ENCODE results near the gene CUZD1.

The CUZD1 gene

DNA sequence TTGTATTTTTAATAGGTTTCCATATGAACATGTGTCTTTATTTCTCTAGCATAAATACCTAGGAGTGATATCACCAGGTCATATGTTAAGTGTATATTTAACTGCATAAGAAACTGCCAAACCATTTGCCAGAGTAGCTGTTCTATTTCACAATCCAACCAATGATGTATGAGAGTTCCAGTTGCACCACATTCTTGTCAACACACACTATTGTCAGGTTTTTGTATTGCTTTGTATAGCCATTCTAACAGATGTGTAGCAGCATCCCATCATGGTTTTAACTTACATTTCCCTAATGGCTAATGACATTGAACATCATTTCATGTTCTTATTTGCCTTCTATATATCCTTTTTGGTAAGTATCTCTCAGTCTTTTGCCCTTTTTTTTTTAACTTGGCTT, 4.1 kb downstream of the CUZD1 start:
- H3K27me3 ChIP-seq (ENCODE audit: control insufficient read depth in 2 of 2, insufficient read depth in 2 of 2, low read length in 2 of 2), result no peaks in the 10 kb centered on the region
- no peaks in the 10 kb centered on the region for H3K9me3 ChIP-seq (ENCODE audit: control insufficient read depth in 2 of 2, low read length in 2 of 2)
- peaks cover 0 to 3% of the 10 kb centered on the region in 2 donors for H3K36me3 ChIP-seq (ENCODE audit: control insufficient read depth in 2 of 2, insufficient read depth in 2 of 2, low read length in 2 of 2)
- no peak overlapping the region for H3K27ac ChIP-seq (ENCODE audit: low read depth in 2 of 2, low read length in 2 of 2)
- H3K4me3 ChIP-seq (ENCODE audit: low read length in 2 of 2), result no peak overlapping the region
- no peak overlapping the region for H3K9ac ChIP-seq (ENCODE audit: low read depth in 1 of 2, low read length in 2 of 2)
- H3K4me1 ChIP-seq (ENCODE audit: control insufficient read depth in 2 of 2, insufficient read depth in 2 of 2, low read length in 2 of 2), result no peaks in the 10 kb centered on the region

DNA sequence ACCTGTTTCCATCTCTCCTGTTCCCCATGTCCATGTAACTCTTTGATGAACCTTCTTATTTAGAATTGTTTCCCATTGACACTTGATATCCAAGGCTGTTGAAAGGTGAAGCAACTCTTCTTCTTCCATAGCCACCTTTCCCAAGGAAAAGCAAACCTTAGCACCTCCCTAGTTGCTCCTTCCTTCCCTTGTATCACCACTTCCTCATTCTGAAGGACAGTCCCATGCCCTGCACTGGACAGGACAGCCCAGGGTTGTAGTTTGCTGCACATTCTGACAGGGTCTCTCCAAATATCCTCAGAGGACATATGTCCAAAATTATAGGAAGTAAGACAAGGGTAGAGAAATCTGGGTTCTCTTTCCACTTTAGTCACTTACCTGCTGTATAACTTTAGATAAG, 6.2 kb downstream of the CUZD1 start:
- Histone ChIP-seq H3K9ac (ENCODE audit: low read depth in 1 of 2, low read length in 2 of 2) (no peak overlapping the region), H3K27ac (ENCODE audit: low read depth in 2 of 2, low read length in 2 of 2) (no peak overlapping the region), H3K9me3 (ENCODE audit: control insufficient read depth in 2 of 2, low read length in 2 of 2) (no peaks in the 10 kb centered on the region), H3K4me3 (ENCODE audit: low read length in 2 of 2) (no peak overlapping the region), H3K36me3 (ENCODE audit: control insufficient read depth in 2 of 2, insufficient read depth in 2 of 2, low read length in 2 of 2) (peaks cover 0 to 3% of the 10 kb centered on the region in 2 donors), H3K27me3 (ENCODE audit: control insufficient read depth in 2 of 2, insufficient read depth in 2 of 2, low read length in 2 of 2) (no peaks in the 10 kb centered on the region), H3K4me1 (ENCODE audit: control insufficient read depth in 2 of 2, insufficient read depth in 2 of 2, low read length in 2 of 2) (no peaks in the 10 kb centered on the region)

DNA sequence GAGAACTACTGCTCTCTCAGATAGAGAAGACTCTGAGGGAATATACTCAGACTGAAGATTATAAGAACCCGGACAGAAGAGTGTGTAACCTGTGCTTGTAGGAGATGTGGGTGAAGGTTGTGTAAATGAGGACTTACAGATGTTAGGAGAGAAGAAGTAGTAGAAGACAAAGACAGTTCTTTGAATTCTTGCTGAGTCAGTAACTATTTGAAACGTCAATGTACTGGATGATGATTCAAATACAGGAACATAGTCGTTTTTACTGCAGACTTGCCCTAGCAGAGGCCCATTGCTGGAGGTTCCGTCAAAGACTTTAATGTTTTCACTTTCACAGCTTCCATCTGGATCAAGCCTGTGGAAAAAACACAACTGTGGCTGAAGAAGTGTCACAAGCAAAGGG, 6.8 kb downstream of the CUZD1 start:
- Histone ChIP-seq H3K27me3 (ENCODE audit: control insufficient read depth in 2 of 2, insufficient read depth in 2 of 2, low read length in 2 of 2) (no peaks in the 10 kb centered on the region), H3K4me1 (ENCODE audit: control insufficient read depth in 2 of 2, insufficient read depth in 2 of 2, low read length in 2 of 2) (no peaks in the 10 kb centered on the region), H3K9me3 (ENCODE audit: control insufficient read depth in 2 of 2, low read length in 2 of 2) (no peaks in the 10 kb centered on the region), H3K27ac (ENCODE audit: low read depth in 2 of 2, low read length in 2 of 2) (no peak overlapping the region), H3K9ac (ENCODE audit: low read depth in 1 of 2, low read length in 2 of 2) (no peak overlapping the region), H3K36me3 (ENCODE audit: control insufficient read depth in 2 of 2, insufficient read depth in 2 of 2, low read length in 2 of 2) (peaks cover 0 to 3% of the 10 kb centered on the region in 2 donors), H3K4me3 (ENCODE audit: low read length in 2 of 2) (no peak overlapping the region)

DNA sequence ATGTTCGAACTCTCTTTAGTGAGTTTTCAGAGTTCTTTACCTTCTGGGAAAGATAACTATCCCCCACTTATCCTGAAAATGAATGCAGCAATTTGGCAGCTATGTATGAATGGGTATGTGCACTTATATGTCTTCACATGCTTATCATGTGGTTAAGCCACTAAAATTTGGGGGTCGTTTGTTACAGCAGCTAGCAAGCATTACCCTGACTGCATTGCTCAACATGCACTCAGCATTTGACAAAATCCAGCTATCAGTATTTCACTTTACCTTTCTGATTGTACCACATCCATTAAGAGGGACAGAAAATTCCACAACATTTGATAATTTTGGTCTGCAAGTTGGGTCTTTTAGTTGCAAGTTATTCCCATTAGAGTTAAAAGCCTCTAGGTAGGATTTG, 9.7 kb downstream of the CUZD1 start:
- Histone ChIP-seq H3K4me3 (ENCODE audit: low read length in 2 of 2) (no peak overlapping the region), H3K36me3 (ENCODE audit: control insufficient read depth in 2 of 2, insufficient read depth in 2 of 2, low read length in 2 of 2) (peaks cover 0 to 3% of the 10 kb centered on the region in 2 donors), H3K9ac (ENCODE audit: low read depth in 1 of 2, low read length in 2 of 2) (no peak overlapping the region), H3K27me3 (ENCODE audit: control insufficient read depth in 2 of 2, insufficient read depth in 2 of 2, low read length in 2 of 2) (no peaks in the 10 kb centered on the region), H3K9me3 (ENCODE audit: control insufficient read depth in 2 of 2, low read length in 2 of 2) (no peaks in the 10 kb centered on the region), H3K27ac (ENCODE audit: low read depth in 2 of 2, low read length in 2 of 2) (no peak overlapping the region), H3K4me1 (ENCODE audit: control insufficient read depth in 2 of 2, insufficient read depth in 2 of 2, low read length in 2 of 2) (no peaks in the 10 kb centered on the region)

DNA sequence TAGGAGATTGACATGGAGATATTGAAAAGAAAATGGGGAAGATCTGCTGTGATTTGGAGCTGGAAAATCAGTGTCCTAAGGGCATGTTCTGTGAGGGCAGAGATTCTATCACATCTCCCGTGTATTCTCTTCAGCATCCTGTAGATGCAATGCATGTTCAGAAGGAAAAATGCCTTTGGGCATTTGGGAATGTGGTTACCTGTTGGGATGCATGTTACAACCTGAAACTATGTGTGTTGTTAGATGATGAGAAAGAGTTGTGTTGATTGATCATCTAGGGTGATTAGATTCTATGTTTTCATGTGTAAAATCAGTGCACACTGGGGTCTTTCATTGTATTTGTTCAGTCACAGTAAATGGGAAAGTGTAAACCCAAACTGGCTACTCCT, 14.7 kb downstream of the CUZD1 start:
- no peaks in the 10 kb centered on the region for H3K27me3 ChIP-seq (ENCODE audit: control insufficient read depth in 2 of 2, insufficient read depth in 2 of 2, low read length in 2 of 2)
- H3K36me3 ChIP-seq (ENCODE audit: control insufficient read depth in 2 of 2, insufficient read depth in 2 of 2, low read length in 2 of 2), result no peaks in the 10 kb centered on the region
- H3K27ac ChIP-seq (ENCODE audit: low read depth in 2 of 2, low read length in 2 of 2), result no peak overlapping the region
- H3K9ac ChIP-seq (ENCODE audit: low read depth in 1 of 2, low read length in 2 of 2), result no peak overlapping the region
- no peaks in the 10 kb centered on the region for H3K4me1 ChIP-seq (ENCODE audit: control insufficient read depth in 2 of 2, insufficient read depth in 2 of 2, low read length in 2 of 2)
- no peaks in the 10 kb centered on the region for H3K9me3 ChIP-seq (ENCODE audit: control insufficient read depth in 2 of 2, low read length in 2 of 2)
- no peak overlapping the region for H3K4me3 ChIP-seq (ENCODE audit: low read length in 2 of 2)

DNA sequence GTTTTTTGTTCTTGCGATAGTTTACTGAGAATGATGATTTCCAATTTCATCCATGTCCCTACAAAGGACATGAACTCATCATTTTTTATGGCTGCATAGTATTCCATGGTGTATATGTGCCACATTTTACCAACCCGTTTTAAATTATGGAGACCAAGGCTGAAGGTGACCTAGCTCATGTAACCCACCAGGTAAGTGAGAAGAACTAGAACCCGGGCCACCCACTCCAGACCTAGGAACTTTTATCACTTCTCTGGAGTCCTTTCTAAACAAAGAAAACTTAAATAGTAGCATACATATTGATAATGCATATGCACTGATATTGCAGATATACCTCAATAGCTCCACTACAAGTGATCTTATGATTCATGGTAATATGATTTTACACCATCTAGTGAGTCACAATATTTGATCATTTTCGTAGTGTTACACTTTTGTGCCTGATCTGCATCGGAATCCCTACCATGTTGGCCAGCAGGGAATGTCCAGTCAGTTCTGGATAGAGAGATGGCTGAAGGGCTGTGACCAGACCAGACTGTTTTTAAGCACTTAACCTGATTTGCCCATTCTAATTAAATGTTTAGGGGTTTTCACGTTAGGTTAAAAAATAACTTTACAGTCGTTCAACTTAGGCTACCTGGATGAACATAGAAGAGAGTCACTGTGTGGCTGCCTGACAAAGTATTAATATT, 15.2 kb downstream of the CUZD1 start:
- H3K4me1 ChIP-seq (ENCODE audit: control insufficient read depth in 2 of 2, insufficient read depth in 2 of 2, low read length in 2 of 2), result no peaks in the 10 kb centered on the region
- H3K27me3 ChIP-seq (ENCODE audit: control insufficient read depth in 2 of 2, insufficient read depth in 2 of 2, low read length in 2 of 2), result no peaks in the 10 kb centered on the region
- no peaks in the 10 kb centered on the region for H3K36me3 ChIP-seq (ENCODE audit: control insufficient read depth in 2 of 2, insufficient read depth in 2 of 2, low read length in 2 of 2)
- no peak overlapping the region for H3K27ac ChIP-seq (ENCODE audit: low read depth in 2 of 2, low read length in 2 of 2)
- no peaks in the 10 kb centered on the region for H3K9me3 ChIP-seq (ENCODE audit: control insufficient read depth in 2 of 2, low read length in 2 of 2)
- H3K9ac ChIP-seq (ENCODE audit: low read depth in 1 of 2, low read length in 2 of 2), result no peak overlapping the region
- H3K4me3 ChIP-seq (ENCODE audit: low read length in 2 of 2), result no peak overlapping the region

DNA sequence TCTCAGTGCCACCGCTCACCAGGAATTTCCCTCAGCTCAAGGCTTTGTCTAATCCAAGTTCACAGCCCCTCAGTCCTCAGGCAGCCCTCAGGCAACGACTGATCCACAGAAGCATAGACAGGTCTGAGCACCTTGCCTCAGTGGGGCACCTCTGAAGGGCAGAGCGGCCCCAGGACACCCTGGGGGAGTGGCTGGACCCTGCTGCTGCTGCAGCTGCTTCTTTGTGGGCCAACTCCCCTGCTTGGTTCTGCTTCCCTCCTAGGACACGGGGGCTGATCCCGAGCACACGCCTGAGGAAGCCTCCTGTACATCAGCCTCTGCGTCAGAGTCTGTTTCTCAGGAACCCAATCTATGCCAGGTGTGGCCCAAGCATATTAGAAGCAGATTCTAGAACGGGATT, 16.2 kb downstream of the CUZD1 start:
- no peaks in the 10 kb centered on the region for H3K4me1 ChIP-seq (ENCODE audit: control insufficient read depth in 2 of 2, insufficient read depth in 2 of 2, low read length in 2 of 2)

DNA sequence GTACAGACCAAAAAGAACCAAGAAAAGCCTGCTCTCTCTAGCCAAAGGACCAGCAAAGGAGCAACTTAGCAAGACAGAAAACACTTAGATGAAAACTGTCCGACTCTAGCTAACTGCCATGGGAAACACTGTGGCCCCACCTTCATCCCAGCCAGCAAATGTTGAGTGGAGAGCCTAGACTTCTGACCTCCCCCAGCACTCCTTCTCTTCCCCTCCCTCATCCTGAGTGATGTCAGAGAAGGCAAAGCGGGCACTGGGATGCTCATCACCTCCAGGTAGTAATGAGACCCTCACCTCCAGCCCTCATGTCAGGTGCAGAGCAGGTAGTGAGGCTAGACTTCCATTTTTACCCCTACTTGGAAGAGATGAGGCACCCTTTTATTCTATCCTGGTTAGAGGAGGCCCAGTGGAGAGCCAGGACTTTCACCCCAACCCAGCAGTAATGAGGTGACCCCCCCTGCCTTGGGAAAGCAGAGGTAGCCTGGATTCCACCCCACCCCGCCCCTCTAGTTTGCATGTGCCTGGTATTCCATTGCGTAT, 16.9 kb downstream of the CUZD1 start:
- H3K27ac ChIP-seq (ENCODE audit: low read depth in 2 of 2, low read length in 2 of 2), result no peak overlapping the region
- H3K4me3 ChIP-seq (ENCODE audit: low read length in 2 of 2), result no peak overlapping the region
- no peak overlapping the region for H3K9ac ChIP-seq (ENCODE audit: low read depth in 1 of 2, low read length in 2 of 2)
- no peaks in the 10 kb centered on the region for H3K36me3 ChIP-seq (ENCODE audit: control insufficient read depth in 2 of 2, insufficient read depth in 2 of 2, low read length in 2 of 2)
- no peaks in the 10 kb centered on the region for H3K4me1 ChIP-seq (ENCODE audit: control insufficient read depth in 2 of 2, insufficient read depth in 2 of 2, low read length in 2 of 2)
- no peaks in the 10 kb centered on the region for H3K27me3 ChIP-seq (ENCODE audit: control insufficient read depth in 2 of 2, insufficient read depth in 2 of 2, low read length in 2 of 2)
- H3K9me3 ChIP-seq (ENCODE audit: control insufficient read depth in 2 of 2, low read length in 2 of 2), result no peaks in the 10 kb centered on the region

More for the DNA sequence above, 16.2 kb downstream of the CUZD1 start:
- H3K9me3 ChIP-seq (ENCODE audit: control insufficient read depth in 2 of 2, low read length in 2 of 2), result no peaks in the 10 kb centered on the region
- H3K27ac ChIP-seq (ENCODE audit: low read depth in 2 of 2, low read length in 2 of 2), result no peak overlapping the region
- no peaks in the 10 kb centered on the region for H3K27me3 ChIP-seq (ENCODE audit: control insufficient read depth in 2 of 2, insufficient read depth in 2 of 2, low read length in 2 of 2)
- H3K4me3 ChIP-seq (ENCODE audit: low read length in 2 of 2), result no peak overlapping the region
- H3K36me3 ChIP-seq (ENCODE audit: control insufficient read depth in 2 of 2, insufficient read depth in 2 of 2, low read length in 2 of 2), result no peaks in the 10 kb centered on the region
- no peak overlapping the region for H3K9ac ChIP-seq (ENCODE audit: low read depth in 1 of 2, low read length in 2 of 2)

DNA sequence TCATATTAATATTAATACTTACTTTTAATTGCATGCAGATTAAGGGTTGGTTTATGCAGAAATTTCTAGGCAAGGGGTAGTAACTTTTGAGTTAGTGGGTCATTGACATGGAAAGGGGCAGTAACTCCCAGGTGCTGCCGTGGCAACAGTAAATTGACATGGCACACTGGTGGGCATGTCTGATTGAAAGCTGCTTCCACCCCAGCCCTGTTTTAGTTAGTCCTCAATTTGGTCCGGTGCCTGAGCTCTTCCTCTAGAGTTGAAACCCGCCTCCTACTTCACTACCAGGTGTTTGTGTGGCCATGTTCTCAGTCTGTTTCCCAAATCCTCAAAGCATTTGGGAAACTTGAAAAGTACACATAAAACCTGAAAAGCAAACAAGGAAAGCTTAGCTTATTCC, 18.4 kb downstream of the CUZD1 start:
- H3K36me3 ChIP-seq (ENCODE audit: control insufficient read depth in 2 of 2, insufficient read depth in 2 of 2, low read length in 2 of 2), result no peaks in the 10 kb centered on the region
- no peaks in the 10 kb centered on the region for H3K9me3 ChIP-seq (ENCODE audit: control insufficient read depth in 2 of 2, low read length in 2 of 2)
- no peak overlapping the region for H3K27ac ChIP-seq (ENCODE audit: low read depth in 2 of 2, low read length in 2 of 2)
- no peaks in the 10 kb centered on the region for H3K4me1 ChIP-seq (ENCODE audit: control insufficient read depth in 2 of 2, insufficient read depth in 2 of 2, low read length in 2 of 2)
- no peak overlapping the region for H3K9ac ChIP-seq (ENCODE audit: low read depth in 1 of 2, low read length in 2 of 2)
- H3K27me3 ChIP-seq (ENCODE audit: control insufficient read depth in 2 of 2, insufficient read depth in 2 of 2, low read length in 2 of 2), result no peaks in the 10 kb centered on the region
- H3K4me3 ChIP-seq (ENCODE audit: low read length in 2 of 2), result no peak overlapping the region

DNA sequence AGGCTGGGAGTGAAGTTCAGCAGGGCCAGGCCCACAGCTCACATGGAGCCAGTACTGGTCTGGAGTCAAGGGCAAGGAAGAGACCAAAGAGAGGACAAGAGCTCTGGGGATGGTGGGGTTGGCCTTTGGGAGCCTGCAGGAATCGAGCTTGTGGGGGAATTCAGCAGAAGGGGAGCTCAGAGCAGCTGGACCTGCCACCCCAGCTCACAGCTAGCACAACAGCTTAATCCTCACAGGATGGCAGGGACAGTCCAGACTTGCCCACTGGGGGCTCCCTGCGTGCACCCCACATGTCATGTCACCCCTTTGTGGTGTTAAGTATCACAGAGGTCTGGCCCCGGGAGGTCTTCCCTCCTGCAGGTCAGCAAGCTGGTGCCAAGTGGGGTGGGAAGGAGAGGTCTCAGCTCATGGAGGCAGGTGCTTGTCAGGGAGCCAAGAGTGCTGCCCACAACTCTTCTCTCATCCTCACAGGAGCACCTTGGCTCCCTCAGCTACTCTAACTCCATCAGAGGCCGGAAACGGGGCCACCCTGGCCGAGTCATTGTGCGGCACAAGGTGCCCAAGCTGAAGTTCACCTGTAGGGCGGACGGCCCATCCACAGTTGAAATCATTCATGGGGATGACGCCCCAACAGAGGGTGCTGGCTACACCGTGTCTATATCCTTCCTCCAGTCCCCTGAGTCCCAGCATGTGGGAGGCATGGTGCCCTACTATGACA, 22.5 kb downstream of the CUZD1 start:
- Histone ChIP-seq H3K9ac (ENCODE audit: low read depth in 1 of 2, low read length in 2 of 2) (no peak overlapping the region), H3K27me3 (ENCODE audit: control insufficient read depth in 2 of 2, insufficient read depth in 2 of 2, low read length in 2 of 2) (peaks cover 0 to 5% of the 10 kb centered on the region in 2 donors), H3K36me3 (ENCODE audit: control insufficient read depth in 2 of 2, insufficient read depth in 2 of 2, low read length in 2 of 2) (no peaks in the 10 kb centered on the region), H3K9me3 (ENCODE audit: control insufficient read depth in 2 of 2, low read length in 2 of 2) (no peaks in the 10 kb centered on the region), H3K27ac (ENCODE audit: low read depth in 2 of 2, low read length in 2 of 2) (no peak overlapping the region), H3K4me1 (ENCODE audit: control insufficient read depth in 2 of 2, insufficient read depth in 2 of 2, low read length in 2 of 2) (no peaks in the 10 kb centered on the region), H3K4me3 (ENCODE audit: low read length in 2 of 2) (no peak overlapping the region)

All from mucosa of rectum (tissue), 2 donors.